HG03064 (cell line): Measurements from ENCODE around the gene ABCC11.

Experiments used
- ATAC-seq: cut with Tn5 transposase; IDR thresholded peaks from one replicate; pipeline ENCODE4 v1.9.1; 2021; ENCODE audit warnings: low read depth; ENCODE audit not compliant: unreplicated experiment

ABCC11 gene

DNA sequence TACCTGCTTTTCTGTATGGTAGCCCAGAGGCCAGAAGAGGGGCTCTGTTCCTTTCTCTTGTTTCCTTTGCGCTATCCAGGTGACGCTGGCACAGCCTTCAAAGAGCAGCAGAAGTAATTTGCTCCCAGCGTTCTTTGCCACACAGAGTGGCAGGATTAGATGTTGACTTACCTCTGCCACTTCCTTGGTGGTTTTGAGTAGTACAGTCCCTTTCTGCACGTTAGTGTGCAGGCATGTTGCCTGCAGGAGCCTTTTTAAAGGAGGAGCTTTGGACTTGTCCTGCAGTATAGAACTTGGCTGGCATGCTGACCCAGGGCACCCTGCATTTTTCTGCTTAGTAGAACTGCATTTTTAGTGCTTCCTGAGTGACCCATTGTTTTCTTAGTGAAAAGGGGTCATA, at the start of gene ABCC11:
ABCC11 (minus strand) TSS at position 229 of the 400 bp plus-strand sequence. CDS start 15,618 bp downstream, outside the sequence.
- no peak for ATAC-seq

DNA sequence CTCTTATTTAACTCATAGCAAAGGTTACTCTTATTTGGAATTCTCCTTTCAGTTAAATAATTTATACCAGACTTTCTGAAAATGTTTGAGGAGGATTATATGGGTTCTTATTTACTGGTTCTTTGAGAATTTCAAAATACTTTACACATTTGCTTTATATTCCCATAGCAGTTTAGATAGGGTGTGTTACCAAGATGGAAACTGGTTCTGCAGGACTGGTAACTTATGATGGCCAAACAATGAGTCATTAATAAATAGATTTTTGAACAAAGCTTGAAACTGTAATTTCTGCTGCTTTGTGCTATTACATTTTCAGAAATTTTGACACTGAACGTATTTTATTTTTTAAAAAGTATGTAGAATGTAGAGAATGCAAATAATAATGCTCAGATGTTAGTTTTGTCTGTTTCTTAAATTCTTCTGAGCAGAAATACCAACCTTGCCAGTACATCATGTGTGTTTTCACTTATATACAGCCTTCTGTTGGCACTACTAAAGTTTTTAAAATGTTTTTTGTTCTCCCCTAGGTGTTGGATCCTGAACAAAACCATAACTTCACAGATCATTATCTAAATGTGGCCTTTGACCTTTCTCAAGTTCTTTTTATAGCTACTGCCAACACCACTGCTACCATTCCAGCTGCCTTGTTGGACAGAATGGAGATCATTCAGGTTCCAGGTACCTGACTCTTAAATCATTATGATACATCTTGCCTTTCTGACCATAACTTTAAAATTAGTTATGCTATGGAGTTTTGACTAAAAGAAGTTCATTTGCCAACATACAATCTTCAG, 48.3 kb upstream of the ABCC11 start:
- no peak for ATAC-seq

DNA sequence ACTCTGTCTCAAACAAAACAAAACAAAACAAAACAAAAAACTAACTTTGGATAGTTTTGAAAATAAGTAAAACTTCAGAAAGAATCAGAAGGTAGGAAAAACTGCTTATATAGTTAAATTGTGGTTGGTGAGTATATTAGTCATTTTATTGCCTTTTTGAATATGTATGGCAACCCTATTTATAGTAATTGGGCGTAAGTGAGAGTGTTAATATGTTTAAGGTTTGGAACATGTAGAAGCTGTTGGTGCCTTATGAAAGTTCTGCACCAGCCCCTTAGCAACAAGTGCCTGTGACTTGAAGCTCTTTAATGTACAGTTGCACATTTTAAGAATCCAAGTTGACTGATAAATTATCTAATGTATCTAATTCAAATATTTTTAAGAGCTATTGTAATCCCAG, 47.4 kb upstream of the ABCC11 start:
- ATAC-seq, result no peak

DNA sequence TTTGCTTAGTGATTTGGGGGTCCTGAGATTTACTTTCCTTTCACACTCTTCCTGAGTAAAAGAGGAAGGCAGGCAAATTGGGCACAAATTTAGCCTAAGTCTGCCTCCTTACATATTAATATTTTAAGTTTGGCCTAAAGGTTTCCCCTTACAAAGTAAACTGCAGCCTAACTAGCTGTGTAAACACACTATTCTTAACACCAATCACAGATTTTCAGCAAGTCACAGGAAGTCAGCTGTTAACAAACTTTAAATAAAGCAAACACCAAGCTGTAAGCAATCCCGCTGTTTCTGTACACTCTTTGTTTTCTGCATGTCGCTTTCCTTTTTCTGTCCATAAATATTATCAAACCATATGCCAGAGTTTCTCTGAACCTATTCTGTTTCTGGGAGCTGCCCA, 45.1 kb upstream of the ABCC11 start:
- no peak for ATAC-seq

DNA sequence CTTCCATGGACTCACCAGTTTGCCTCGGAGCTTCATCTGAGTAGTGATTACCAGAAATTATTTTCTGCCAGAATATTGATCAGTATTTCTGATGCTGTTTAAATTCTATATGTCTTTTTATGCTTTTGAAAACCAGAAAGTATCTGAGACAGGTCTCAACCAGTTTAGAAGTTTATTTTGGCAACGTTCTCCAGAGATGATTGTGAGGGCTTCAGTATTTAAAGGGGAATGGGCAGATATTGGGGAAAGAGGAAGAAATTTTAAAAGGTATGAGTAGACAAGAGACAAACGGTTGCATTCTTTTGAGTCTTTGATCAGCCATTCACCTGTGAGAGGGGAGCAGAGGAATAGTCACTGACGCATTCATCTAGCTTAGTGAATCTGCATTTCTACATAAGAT, 44.4 kb upstream of the ABCC11 start:
- ATAC-seq, result no peak

DNA sequence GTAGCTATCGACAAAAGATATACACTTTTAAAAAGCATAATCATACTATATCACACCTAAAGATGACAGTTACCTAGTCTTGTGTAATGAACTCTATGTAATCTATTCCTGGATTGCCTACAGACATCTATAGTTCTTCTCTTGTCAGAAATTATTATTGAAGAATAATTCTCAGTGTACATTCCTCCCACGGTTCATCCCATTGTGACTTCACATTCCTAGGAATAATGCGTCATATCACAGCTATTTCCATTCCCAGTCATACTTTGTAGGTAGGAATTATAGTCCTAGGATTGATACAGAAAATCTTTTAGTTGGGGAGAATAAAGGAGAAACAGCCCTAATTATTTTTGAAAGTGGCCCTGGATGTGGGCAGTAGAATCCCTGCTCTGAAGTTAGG, 44.0 kb upstream of the ABCC11 start:
- ATAC-seq, result no peak

DNA sequence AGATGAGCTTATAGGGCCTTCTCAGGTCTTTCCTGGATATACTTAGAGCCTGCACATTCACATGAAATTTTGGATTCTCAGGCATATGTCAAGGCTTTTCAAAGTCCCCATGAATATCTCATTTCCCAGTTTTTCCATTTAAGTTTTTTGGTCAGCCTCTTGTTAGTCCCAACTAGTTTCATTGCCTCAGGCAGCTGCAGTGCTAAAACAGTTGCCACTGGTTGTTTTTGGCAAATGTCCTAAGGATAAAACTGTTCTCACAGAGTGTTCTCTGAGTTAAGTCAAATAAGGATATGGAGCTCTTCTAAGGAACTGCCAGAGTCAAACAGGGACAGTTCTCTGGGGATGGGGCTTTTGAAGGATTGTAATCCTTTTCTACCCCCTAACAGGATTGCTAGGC, 39.9 kb upstream of the ABCC11 start:
- ATAC-seq, result no peak

DNA sequence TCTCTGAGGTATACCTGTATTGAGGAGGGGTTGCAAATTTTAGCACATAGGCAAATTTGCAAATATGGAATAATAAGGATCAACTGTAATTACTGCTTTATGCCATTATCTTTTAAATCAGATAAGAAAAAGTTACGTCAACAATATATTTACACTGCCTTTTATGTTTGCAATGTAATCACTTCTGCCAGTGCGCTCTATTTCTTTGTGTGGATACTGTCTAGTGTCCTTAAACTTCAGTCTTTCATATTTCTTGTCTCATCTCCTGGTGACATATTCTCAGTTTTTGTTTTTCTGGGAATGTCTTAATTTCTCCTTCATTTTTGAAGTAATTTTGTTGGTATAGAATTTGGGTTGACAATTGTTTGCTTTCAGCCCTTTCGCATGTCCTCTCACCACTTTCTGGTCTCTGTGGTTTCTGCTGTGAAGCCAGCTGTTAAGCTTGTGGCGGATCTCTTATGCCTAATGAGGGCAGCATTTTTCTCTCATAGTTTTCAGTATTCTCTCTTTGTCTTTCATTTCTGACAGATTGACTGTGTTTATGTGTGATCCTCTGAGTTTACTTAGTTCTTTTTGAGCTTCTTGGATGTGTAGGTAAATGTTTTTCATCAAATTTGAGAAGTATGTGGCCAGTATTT, 37.6 kb upstream of the ABCC11 start:
- ATAC-seq, result no peak

DNA sequence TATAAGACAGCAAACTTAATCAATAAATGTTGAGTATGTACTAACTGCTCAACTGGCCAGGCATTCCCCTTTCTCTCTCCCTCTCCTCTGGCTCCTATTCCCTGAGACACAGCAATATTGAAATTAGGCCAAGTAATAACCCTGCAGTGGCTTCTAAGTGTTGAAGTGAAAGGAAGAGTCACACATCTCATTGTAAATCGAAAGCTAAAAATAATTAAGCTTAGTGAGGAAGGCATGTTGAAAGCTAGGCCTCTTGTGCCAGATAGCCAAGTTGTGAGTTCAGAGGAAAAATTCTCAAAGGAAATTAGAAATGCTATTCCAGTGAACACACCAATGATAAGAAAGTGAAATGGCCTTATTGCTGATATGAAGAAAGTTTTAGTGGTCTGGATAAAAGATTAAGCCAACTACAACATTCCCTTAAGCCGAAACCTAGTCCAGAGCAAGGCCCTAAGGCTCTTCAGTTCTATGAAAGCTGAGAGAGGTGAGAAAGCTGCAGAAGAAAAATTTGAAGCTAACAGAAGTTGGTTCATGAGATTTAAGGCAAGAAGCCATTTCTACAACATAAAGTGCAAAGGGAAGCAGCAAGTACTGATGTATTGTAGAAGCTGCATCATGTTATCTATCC, 35.4 kb upstream of the ABCC11 start:
- no peak for ATAC-seq

DNA sequence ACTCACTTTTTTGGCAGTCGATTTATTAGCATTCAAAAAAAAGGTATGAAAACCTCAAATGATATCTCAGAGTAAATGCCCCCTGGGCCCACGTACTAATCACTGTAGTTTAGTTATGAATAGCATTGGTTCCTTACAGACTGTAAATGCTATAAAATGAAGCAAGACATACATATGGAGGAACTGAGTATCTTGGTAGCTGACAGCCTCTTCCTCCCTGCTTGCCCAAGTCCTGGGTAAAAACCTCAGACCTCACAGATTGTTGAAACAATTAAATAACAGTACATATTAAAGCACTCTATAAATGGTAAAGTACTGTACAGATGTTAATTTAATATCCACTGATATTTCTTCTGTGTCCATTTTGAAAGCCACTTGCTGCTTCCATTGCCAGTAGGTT, 33.2 kb upstream of the ABCC11 start:
- ATAC-seq, result no peak

DNA sequence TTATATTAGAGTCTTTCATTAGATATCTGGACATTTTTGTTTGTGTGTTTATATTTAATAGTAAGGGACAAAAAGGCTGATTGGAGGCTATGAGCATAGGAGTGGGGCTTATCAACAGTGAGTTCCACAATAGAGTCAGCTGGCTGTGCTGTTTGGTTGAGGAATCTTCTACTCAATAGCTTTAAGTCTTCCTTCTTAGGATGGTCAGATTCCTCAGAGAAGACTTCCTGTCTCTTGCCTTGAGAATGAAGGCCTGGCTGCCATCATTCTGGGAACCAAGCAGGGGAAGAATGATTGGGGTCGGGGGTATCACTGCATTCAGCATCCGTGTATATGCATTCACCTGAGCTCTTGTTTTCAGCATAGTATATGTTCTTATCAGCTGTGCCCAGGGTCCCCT, 31.9 kb upstream of the ABCC11 start:
- ATAC-seq, result no peak

DNA sequence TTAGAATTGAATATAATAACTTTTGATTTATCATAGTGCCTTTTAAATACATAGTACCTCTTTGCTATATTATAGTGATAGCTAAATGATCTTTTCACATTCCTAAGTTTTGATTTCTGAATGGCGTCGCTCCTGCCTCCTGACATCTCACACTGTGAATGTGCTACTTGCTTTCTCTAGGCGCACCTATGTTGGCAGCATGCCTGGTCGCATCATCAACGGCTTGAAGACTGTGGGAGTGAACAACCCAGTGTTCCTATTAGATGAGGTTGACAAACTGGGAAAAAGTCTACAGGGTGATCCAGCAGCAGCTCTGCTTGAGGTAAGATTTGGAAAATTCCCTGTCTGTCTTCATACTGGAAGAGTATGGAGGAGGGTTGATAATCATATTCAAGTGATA, 29.8 kb upstream of the ABCC11 start:
- ATAC-seq, result no peak

DNA sequence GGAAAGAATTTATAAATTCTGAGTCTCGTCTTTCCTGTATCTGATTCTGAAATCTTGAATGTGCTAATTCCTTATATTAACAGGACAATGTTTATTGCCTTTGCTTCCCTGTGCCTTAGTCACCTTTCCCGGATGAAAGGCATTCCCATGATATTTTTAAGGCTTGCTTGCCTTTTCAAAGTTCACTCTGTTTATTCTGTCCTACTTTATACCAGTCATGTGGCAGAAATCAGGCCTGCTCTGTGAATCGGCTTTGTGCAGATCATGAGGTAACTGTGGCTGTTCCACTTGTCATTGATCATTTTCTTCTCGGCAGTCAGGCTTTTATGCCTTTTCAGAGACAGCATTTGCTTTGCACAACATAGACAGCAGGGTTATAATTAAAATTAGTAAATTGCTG, 28.8 kb upstream of the ABCC11 start:
- ATAC-seq, result no peak

DNA sequence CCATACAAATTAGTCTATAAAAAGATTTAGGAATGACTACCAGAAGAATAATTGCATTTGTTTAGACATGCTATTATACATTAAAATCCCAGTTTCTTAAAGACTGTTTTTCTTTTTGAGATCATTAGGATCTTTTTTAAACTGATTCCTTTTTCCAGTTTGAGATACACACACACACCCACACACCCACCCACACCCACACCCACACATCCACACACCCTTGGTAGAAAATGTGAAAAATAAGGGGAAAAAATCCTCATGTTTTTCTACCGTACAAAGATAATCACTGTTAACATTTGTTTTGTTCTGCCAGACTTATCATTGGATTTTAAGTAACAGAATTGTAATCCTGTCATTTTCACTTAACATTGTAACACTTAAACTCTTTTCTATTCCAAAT, 27.1 kb upstream of the ABCC11 start:
- no peak for ATAC-seq

DNA sequence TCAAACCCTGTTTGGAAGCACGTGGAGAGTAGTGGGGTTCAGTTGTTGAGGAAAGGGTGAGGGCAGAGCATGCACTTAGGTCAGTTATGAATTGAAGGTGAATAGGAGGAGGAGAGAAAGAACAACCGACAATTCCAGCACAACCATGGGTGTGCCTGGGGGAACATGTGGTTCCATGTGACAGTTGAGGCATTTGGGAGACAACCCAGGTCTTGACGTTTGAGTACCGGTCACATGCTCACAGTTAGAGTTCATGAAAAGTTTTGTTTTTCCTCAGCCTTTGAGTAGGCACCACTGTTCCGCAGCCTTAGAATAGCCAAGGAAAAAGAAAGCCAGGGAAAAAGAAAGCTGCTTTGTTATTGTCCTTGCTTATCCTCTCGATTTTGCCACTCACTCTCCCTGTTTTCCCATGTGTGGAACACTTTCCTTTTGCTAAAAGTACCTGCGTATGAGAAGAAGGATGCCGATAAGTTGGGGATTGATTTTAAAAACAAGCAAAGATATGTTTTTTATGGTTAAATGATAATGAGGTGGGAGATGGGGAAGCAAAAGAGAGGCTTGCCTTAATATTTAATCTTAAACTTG, 25.6 kb upstream of the ABCC11 start:
- no peak for ATAC-seq

DNA sequence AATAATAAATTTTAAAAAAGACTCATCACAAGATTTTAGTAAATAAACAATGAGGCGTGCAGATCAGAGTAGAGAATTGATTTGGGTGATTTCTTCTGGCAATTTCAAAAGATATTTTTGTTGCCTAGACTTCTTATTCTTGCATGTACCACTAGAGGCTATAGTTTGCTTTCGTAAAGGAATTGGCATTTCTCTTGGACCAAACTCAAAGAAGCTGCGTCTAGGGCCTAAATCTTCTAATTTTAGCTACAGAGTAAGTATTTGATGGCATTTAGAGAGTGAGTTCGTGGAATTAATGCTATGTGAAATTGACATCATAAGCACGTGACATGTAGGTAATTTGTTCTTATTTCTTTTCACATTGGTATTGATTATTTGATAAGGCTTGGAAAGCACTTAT, 24.4 kb upstream of the ABCC11 start:
- no peak for ATAC-seq

DNA sequence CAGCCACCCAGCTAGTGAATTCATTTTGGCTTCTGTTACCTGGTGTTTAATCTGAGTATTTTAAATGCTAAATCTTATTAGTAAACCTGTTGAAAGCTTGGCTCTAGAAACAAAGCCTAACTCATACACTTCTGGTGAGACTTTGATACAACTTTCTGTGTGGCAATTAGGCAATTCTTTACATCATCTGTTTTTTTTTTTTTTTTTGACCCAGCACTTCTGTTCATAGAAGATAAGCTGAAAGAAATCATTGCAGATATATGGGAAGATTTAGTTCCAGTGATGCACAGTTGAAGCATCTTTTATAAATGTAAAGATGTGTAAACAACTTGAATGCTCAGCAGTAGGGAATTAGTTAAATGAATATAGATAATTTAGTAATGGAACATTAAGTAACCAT, 21.7 kb upstream of the ABCC11 start:
- no peak for ATAC-seq

DNA sequence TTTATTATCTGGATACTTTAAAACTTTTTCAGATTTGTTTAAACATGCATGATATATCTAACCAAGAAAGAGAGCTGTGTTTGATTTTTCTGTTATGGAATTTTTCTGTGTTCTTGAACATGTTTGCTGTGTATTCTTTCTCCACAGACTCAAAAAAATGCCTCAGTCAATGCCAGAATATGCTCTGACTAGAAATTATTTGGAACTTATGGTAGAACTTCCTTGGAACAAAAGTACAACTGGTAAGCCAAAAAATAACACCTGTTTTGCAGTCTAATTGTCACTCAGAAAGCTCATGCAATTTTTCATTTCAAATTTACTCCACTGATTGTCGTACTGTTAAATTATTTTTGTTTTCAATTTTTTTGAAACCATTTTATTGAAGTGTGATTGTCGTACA, 15.3 kb upstream of the ABCC11 start:
- ATAC-seq, result no peak

DNA sequence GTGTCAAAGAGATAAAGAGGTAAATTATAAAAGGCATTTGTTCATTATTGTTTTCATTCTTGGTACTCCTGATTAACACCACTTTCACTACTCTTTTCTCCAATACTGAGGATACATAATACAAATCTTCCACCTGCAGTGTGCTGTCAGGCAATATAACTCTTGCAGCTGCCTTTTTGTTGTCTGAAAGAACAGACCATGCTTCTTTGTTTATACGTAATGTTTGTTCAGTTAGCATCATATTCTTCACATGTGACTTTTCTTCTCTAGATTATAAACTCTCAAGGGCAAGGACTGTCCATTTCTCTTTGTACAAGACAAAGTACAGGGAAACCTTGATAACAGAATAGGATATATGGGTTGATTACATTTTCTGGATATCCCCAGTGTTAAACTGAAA, 14.2 kb upstream of the ABCC11 start:
- ATAC-seq, result no peak

DNA sequence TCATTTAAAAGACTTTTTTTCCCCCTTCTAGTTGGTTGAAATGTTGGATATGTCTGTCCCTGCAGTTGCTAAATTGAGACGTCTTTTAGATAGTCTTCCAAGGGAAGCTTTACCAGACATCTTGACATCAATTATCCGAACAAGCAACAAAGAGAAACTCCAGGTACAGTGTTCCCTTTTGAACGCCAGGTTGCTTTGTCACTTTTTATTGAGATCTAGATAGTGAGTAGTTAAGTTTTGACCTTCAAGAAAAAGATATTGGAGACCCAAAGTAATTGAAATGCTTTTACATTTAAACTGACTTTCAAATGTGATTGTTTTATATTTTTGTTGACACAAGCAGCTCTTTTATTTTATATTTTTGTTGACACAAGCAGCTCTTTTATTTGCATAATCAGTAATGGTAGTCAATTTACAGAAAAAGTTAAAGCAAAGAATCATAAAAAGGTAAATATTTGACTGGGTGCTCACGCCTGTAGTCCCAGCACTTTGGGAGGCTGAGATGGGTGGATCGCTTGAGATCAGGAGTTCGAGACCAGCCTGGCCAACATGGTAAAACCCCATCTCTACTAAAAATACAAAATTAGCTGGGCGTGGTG, 9.3 kb upstream of the ABCC11 start:
- no peak for ATAC-seq

DNA sequence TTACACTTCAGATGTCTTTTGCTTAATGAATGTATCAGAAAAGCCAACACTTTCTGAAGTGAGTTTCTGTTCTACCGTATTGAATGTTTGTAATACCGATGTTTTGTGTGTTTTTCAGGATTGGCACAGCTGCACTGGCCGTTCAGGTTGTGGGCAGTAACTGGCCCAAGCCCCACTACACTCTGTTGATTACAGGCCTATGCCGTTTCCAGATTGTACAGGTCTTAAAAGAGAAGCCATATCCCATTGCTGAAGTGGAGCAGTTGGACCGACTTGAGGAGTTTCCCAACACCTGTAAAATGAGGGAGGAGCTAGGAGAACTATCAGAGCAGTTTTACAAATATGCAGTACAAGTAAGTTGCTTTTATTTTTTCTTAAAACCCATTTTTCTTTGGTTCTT, 4.7 kb upstream of the ABCC11 start:
- ATAC-seq, result no peak
